A673 (cell line): ENCODE measurements around the gene INO80C.

ENCODE experiments used
- EZH2 ChIP-seq: fragments of 200-600 bp; sonication (generic); IDR thresholded peaks from 2 replicates; pipeline ENCODE4 v1.6.1; 2017; ENCODE audit warnings: borderline replicate concordance, low read depth, mild to moderate bottlenecking, mixed read lengths, antibody characterized with exemption, low read length; ENCODE audit not compliant: poor library complexity, severe bottlenecking
- TF ChIP-seq, protein P1 (sequence below): fragments of 300-800, 200-600 bp; sonication (generic); conservative IDR thresholded peaks from 2 replicates; pipeline ENCODE4 v1.5.1; 2017; ENCODE audit warnings: low read depth, mild to moderate bottlenecking, antibody characterized with exemption, low read length, moderate library complexity, mixed read lengths

DNA sequence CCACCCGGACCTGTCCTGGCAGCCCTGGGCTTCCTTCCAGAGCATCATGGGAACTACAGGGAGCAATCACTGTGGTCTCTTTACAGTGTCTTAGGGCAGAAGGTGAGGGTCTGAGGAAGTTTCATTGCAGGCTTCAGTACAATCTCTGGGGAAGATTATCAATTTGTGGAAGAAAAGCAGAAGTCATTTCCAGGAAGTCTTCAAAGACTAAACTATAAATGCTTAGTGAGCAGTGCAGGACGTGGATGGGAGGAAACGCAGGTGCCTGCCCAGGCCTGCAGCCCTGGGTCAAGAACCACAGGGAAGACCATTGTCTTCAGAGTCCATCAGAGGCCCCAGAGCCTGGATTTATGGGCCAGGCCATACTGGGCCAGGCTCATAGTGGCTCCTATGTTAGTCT is 54.3 kb downstream of the INO80C start:
- TF ChIP-seq, protein P1, sequence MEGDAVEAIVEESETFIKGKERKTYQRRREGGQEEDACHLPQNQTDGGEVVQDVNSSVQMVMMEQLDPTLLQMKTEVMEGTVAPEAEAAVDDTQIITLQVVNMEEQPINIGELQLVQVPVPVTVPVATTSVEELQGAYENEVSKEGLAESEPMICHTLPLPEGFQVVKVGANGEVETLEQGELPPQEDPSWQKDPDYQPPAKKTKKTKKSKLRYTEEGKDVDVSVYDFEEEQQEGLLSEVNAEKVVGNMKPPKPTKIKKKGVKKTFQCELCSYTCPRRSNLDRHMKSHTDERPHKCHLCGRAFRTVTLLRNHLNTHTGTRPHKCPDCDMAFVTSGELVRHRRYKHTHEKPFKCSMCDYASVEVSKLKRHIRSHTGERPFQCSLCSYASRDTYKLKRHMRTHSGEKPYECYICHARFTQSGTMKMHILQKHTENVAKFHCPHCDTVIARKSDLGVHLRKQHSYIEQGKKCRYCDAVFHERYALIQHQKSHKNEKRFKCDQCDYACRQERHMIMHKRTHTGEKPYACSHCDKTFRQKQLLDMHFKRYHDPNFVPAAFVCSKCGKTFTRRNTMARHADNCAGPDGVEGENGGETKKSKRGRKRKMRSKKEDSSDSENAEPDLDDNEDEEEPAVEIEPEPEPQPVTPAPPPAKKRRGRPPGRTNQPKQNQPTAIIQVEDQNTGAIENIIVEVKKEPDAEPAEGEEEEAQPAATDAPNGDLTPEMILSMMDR = no peak
- TF ChIP-seq EZH2 = no peak
